ENCODE measurements around the gene RPS6KA1. TPM values are rescaled to one million over a fixed set of nuclear protein-coding genes. Genes with fewer than 3 reads are reported as not detected.

The RPS6KA1 gene
- total RNA-seq, 1 experiment from 2014 or later = 11.5 TPM

- DNase-seq (ENCODE audit: extremely low read depth, low read depth) = no peak
Measured at GRCh38 chr1:26552720-26553119, 23.2 kb downstream of the RPS6KA1 start.

GRCh38 chr1:26553942-26554682 lies 24.6 kb downstream of the RPS6KA1 start:
- no peak for DNase-seq (ENCODE audit: extremely low read depth, low read depth)

GRCh38 chr1:26554781-26555180 lies 25.2 kb downstream of the RPS6KA1 start:
- DNase-seq (ENCODE audit: extremely low read depth, low read depth) = no peak

GRCh38 chr1:26555550-26555981 lies 26.0 kb downstream of the RPS6KA1 start:
- no peak for DNase-seq (ENCODE audit: extremely low read depth, low read depth)

GRCh38 chr1:26556111-26556510 lies 26.6 kb downstream of the RPS6KA1 start:
- no peak for DNase-seq (ENCODE audit: extremely low read depth, low read depth)

- no peak for DNase-seq (ENCODE audit: extremely low read depth, low read depth)
Measured at GRCh38 chr1:26557008-26557407, 27.4 kb downstream of the RPS6KA1 start.

- no peak for DNase-seq (ENCODE audit: extremely low read depth, low read depth)
Measured at GRCh38 chr1:26558685-26559048, 29.1 kb downstream of the RPS6KA1 start.

GRCh38 chr1:26560403-26560780 lies 30.8 kb downstream of the RPS6KA1 start:
- no peak for DNase-seq (ENCODE audit: extremely low read depth, low read depth)

- DNase-seq (ENCODE audit: extremely low read depth, low read depth) = no peak
Measured at GRCh38 chr1:26570287-26570686, 40.7 kb downstream of the RPS6KA1 start.

- DNase-seq (ENCODE audit: extremely low read depth, low read depth) = no peak
Measured at GRCh38 chr1:26571381-26571780, 41.8 kb downstream of the RPS6KA1 start.

- DNase-seq (ENCODE audit: extremely low read depth, low read depth) = no peak
Measured at GRCh38 chr1:26574018-26574417, 44.5 kb downstream of the RPS6KA1 start.

GRCh38 chr1:26574719-26575251 lies 45.2 kb downstream of the RPS6KA1 start:
- DNase-seq (ENCODE audit: extremely low read depth, low read depth) = no peak

GRCh38 chr1:26575348-26575747 lies 45.8 kb downstream of the RPS6KA1 start:
- no peak for DNase-seq (ENCODE audit: extremely low read depth, low read depth)

- DNase-seq (ENCODE audit: extremely low read depth, low read depth) = no peak
Measured at GRCh38 chr1:26578167-26578566, 48.6 kb downstream of the RPS6KA1 start.

- no peak for DNase-seq (ENCODE audit: extremely low read depth, low read depth)
Measured at GRCh38 chr1:26579681-26580111, 50.1 kb downstream of the RPS6KA1 start.

GRCh38 chr1:26580116-26580515 lies 50.6 kb downstream of the RPS6KA1 start:
- DNase-seq (ENCODE audit: extremely low read depth, low read depth) = no peak

GRCh38 chr1:26581287-26581651 lies 51.7 kb downstream of the RPS6KA1 start:
- DNase-seq (ENCODE audit: extremely low read depth, low read depth) = no peak

GRCh38 chr1:26582053-26582835 lies 52.7 kb downstream of the RPS6KA1 start:
- DNase-seq (ENCODE audit: extremely low read depth, low read depth) = no peak

GRCh38 chr1:26582836-26583460 lies 53.4 kb downstream of the RPS6KA1 start:
- no peak for DNase-seq (ENCODE audit: extremely low read depth, low read depth)

GRCh38 chr1:26583646-26584485 lies 54.3 kb downstream of the RPS6KA1 start:
- no peak for DNase-seq (ENCODE audit: extremely low read depth, low read depth)

Measured in NCI-H460 (cell line).